IPS-18a (cell line): Measurements from ENCODE around the gene SLCO2B1.
"Not testable (repeated sequence)": the region's sequence is repeated elsewhere in the genome, so short reads cannot be mapped to it uniquely, and the experiment has no call there.

Experiments used
- H3K27ac ChIP-seq: one replicate; pipeline ENCODE4 v1.5.1; 2013; ENCODE audit warnings: low read length
- H3K27me3 ChIP-seq: one replicate; pipeline ENCODE4 v1.6.1; 2013; ENCODE audit warnings: mild to moderate bottlenecking, low read length; ENCODE audit not compliant: control insufficient read depth, insufficient read depth
- H3K36me3 ChIP-seq: one replicate; pipeline ENCODE4 v1.6.1; 2013; ENCODE audit warnings: low read depth, low read length; ENCODE audit not compliant: control insufficient read depth
- H3K4me1 ChIP-seq: one replicate; pipeline ENCODE4 v1.6.1; 2013; ENCODE audit warnings: low read depth, low read length; ENCODE audit not compliant: control insufficient read depth
- H3K4me3 ChIP-seq: one replicate; pipeline ENCODE4 v1.5.1; 2013; ENCODE audit warnings: low read length
- H3K9ac ChIP-seq: one replicate; pipeline ENCODE4 v1.6.1; 2013; ENCODE audit warnings: mild to moderate bottlenecking, low read length, moderate library complexity
- H3K9me3 ChIP-seq: one replicate; pipeline ENCODE4 v1.6.1; 2013; ENCODE audit warnings: low read depth, low read length; ENCODE audit not compliant: control insufficient read depth

Gene SLCO2B1, protein sequence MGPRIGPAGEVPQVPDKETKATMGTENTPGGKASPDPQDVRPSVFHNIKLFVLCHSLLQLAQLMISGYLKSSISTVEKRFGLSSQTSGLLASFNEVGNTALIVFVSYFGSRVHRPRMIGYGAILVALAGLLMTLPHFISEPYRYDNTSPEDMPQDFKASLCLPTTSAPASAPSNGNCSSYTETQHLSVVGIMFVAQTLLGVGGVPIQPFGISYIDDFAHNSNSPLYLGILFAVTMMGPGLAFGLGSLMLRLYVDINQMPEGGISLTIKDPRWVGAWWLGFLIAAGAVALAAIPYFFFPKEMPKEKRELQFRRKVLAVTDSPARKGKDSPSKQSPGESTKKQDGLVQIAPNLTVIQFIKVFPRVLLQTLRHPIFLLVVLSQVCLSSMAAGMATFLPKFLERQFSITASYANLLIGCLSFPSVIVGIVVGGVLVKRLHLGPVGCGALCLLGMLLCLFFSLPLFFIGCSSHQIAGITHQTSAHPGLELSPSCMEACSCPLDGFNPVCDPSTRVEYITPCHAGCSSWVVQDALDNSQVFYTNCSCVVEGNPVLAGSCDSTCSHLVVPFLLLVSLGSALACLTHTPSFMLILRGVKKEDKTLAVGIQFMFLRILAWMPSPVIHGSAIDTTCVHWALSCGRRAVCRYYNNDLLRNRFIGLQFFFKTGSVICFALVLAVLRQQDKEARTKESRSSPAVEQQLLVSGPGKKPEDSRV

DNA sequence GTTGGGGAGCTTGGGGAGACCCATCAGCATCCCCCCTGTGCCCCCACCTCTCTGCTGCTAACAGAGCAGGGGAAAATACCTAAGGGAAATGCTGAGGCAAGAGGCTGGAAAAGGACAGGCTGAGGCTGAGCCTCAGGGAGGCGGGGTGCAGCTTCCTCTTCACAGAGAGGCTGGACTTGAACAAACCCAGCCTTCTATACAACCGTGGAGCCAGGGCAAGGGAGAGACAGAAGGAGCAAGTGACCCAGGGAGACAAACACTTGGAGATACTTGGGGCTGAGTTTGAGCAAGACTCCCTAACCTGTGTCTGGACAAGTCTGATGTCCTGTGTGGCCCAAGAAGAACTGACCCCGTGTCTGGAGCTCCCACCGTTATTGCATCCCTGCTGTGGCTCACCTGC is at the start of gene SLCO2B1:
SLCO2B1 (plus strand) TSS at position 229 of the 400 bp plus-strand sequence. CDS start 275 bp downstream, outside the sequence.
- Histone ChIP-seq H3K9ac (no peak within 1 kb of the TSS), H3K4me1 (no peaks in the 10 kb centered on the region)

GRCh38 chr11:75101424-75102128 is 49.3 kb upstream of the SLCO2B1 start:
- no peak overlapping the region for H3K9ac ChIP-seq
- peaks cover 10% of the 10 kb centered on the region for H3K4me1 ChIP-seq
- H3K9me3 ChIP-seq = no peaks in the 10 kb centered on the region
- no peaks in the 10 kb centered on the region for H3K27me3 ChIP-seq
- H3K36me3 ChIP-seq = no peaks in the 10 kb centered on the region
- no peak overlapping the region for H3K4me3 ChIP-seq
- no peak overlapping the region for H3K27ac ChIP-seq

More for the DNA sequence above, at the start of gene SLCO2B1:
- H3K36me3 ChIP-seq = no peaks in the 10 kb centered on the region
- H3K4me3 ChIP-seq = no peak within 1 kb of the TSS
- H3K9me3 ChIP-seq = no peaks in the 10 kb centered on the region
- no peaks in the 10 kb centered on the region for H3K27me3 ChIP-seq
- H3K27ac ChIP-seq = no peak within 1 kb of the TSS

DNA sequence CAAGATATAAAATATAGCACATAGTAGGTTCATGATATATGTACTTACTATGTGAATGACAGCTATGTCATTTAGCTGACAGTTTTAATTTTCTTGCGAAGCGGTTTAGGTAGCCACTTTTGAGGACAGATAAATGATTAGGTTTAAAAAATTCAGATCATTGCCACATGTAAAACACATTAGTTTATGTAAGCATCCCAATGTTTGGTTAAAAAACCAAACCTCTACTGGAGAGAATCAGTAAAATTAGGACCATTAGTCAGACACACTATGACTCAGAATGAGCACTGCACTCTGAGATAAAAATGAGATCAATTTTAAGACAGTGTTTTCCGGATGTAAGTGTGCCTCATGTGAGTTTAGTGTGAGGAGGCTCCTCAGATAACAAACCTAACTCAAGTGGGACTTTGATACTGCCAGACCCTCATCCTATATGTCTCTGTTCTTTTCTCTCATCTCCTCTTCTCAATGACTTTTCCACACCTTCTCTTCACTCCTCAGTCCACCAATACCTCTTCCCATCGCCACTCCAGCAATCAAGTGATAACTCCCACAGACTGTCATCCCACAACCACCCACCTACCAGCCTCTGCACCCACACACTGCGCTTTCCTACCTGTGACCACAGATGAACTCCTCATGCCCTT is 47.4 kb upstream of the SLCO2B1 start:
- no peak overlapping the region for H3K9ac ChIP-seq
- no peak overlapping the region for H3K27ac ChIP-seq
- no peaks in the 10 kb centered on the region for H3K9me3 ChIP-seq
- H3K4me1 ChIP-seq = peaks cover 10% of the 10 kb centered on the region
- H3K36me3 ChIP-seq = no peaks in the 10 kb centered on the region
- no peak overlapping the region for H3K4me3 ChIP-seq
- H3K27me3 ChIP-seq = no peaks in the 10 kb centered on the region

- Histone ChIP-seq H3K9me3 (no peaks in the 10 kb centered on the region), H3K36me3 (no peaks in the 10 kb centered on the region), H3K4me3 (no peak overlapping the region), H3K9ac (no peak overlapping the region), H3K27me3 (no peaks in the 10 kb centered on the region), H3K4me1 (peaks cover 9% of the 10 kb centered on the region), H3K27ac (no peak overlapping the region)
Measured at GRCh38 chr11:75105462-75105925, 45.4 kb upstream of the SLCO2B1 start.

DNA sequence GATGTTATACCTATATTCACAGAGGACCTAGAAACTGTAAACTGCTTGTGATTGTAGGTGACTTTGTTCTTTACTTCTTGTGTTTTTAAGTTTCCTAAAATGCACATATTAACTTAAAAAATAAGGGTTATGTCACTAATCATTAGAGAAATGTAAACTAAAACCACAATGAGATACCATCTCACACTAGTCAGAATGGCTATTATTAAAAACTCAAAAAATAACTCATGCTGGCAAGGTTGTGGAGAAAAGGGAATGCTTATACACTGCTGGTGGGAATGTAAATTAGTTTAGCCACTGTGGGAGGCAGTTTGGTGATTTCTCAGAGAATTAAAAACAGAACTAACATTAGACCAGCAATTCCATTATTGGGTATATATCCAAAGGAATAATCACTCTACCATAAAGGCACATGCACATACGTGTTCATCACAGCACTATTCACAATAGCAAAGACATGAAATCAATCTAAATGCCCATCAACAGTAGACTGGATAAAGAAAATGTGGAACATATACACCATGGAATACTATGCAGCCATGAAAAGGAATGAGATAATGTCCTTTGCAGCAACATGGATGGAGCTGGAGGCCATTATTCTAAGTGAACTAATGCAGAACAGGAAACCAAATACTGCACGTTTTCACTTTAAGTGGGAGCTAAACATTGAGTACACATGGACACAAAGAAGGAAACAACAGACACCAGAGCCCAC is 44.8 kb upstream of the SLCO2B1 start:
- not testable (repeated sequence) for H3K27me3 ChIP-seq, H3K4me1 ChIP-seq, H3K9ac ChIP-seq, H3K36me3 ChIP-seq, H3K4me3 ChIP-seq, H3K27ac ChIP-seq, H3K9me3 ChIP-seq

- H3K9ac ChIP-seq = no peak overlapping the region
- H3K36me3 ChIP-seq = no peaks in the 10 kb centered on the region
- no peaks in the 10 kb centered on the region for H3K9me3 ChIP-seq
- H3K4me1 ChIP-seq = peaks cover 3% of the 10 kb centered on the region
- no peaks in the 10 kb centered on the region for H3K27me3 ChIP-seq
- no peak overlapping the region for H3K27ac ChIP-seq
- H3K4me3 ChIP-seq = no peak overlapping the region
Measured at GRCh38 chr11:75107187-75107586, 43.7 kb upstream of the SLCO2B1 start.

DNA sequence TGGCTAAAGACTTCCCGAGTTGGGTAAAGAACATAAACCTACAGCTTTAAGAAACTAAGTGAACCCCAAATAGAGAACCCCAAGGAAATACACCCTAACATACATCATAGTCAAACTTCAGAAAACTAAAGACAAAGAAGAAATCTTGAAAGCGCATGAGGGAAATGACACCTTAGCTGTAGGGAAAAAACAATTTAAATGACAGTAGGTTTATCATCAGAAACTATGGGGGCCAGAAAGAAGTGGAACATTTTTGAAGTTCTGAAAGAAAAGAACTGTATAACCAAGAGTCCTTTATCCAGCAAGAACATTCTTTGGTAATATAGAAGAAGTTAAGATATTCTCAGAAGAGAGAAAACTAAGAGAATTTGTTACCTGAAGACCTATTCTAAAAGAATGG is 38.7 kb upstream of the SLCO2B1 start:
- Histone ChIP-seq H3K9me3 (no peaks in the 10 kb centered on the region), H3K4me3 (no peak overlapping the region), H3K9ac (no peak overlapping the region), H3K36me3 (no peaks in the 10 kb centered on the region), H3K4me1 (no peaks in the 10 kb centered on the region), H3K27me3 (no peaks in the 10 kb centered on the region), H3K27ac (no peak overlapping the region)

DNA sequence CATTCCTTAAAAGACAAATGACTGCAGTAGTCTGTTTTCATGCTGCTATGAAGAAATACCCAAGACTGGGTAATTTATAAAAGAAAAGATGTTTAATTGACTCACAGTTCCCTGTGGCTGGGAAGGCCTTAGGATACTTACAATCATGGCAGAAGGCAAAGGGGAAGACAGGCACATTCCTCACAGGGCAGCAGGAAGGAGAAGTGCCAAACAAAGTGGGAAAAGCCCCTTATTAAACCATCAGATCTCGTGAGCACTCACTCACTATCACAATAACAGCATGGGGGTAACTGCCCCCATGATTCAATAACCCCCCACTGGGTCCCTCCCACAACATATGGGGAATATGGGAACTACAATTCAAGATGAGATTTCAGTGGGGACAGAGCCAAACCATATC is 37.9 kb upstream of the SLCO2B1 start:
- Histone ChIP-seq H3K27me3 (no peaks in the 10 kb centered on the region), H3K4me1 (no peaks in the 10 kb centered on the region), H3K36me3 (no peaks in the 10 kb centered on the region), H3K9me3 (no peaks in the 10 kb centered on the region), H3K9ac (no peak overlapping the region), H3K4me3 (no peak overlapping the region), H3K27ac (no peak overlapping the region)

DNA sequence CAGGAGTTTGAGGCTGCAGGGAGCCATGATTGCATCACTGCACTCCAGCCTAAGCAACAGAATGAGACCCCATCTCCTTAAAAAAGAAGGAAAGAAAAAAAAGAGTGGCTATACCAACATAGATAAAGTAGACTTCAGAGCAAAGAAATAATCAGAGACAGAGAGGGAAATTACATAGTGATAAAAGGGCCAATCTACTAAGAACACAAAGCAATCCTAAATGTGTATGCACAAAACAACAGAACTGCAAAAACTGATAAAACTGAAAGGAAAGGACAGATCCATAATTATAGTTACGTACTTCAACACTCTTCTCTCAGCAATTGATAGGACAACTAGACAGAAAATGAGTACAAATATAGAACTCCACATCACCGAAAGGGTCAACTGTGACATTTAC is 36.4 kb upstream of the SLCO2B1 start:
- Histone ChIP-seq H3K27ac (no peak overlapping the region), H3K4me3 (no peak overlapping the region), H3K36me3 (no peaks in the 10 kb centered on the region), H3K9me3 (peaks cover 6% of the 10 kb centered on the region), H3K27me3 (no peaks in the 10 kb centered on the region), H3K9ac (no peak overlapping the region), H3K4me1 (no peaks in the 10 kb centered on the region)

- no peaks in the 10 kb centered on the region for H3K4me1 ChIP-seq
- no peaks in the 10 kb centered on the region for H3K36me3 ChIP-seq
- no peak overlapping the region for H3K4me3 ChIP-seq
- H3K27ac ChIP-seq = no peak overlapping the region
- H3K27me3 ChIP-seq = no peaks in the 10 kb centered on the region
- peaks cover 6% of the 10 kb centered on the region for H3K9me3 ChIP-seq
- H3K9ac ChIP-seq = no peak overlapping the region
Measured at GRCh38 chr11:75118577-75118976, 32.3 kb upstream of the SLCO2B1 start.

DNA sequence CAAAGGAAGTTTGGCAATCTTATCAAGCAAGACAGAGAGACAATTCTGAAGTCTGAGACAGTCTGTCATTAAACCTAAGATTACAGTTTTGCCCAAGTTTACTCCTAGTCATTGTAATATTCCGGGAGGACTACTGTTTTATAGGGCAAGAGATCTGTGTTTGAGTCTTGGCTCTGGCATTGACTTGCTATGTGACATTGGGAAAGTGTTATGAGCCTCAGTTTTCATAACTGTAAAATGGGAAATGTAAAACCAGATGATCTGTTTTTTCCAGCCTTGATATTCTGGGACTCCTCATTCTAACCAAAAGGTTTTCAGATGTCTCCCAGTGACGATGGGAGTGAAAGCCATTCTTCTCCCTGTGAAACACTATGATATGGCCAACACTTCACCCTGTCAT is 24.3 kb upstream of the SLCO2B1 start:
- Histone ChIP-seq H3K36me3 (no peaks in the 10 kb centered on the region), H3K27ac (no peak overlapping the region), H3K27me3 (no peaks in the 10 kb centered on the region), H3K9ac (no peak overlapping the region), H3K4me1 (no peaks in the 10 kb centered on the region), H3K9me3 (no peaks in the 10 kb centered on the region), H3K4me3 (no peak overlapping the region)
